Fibroblast of pulmonary artery (primary cell): ENCODE data around the gene CCDC185.

ENCODE experiments used
- DNase-seq: peaks from one replicate; pipeline ENCODE4 v3.0.0-alpha.2; 2010; ENCODE audit warnings: low read depth
- H3K4me3 ChIP-seq: replicated peaks from 2 replicates; pipeline ENCODE4 v1.5.1; 2011; ENCODE audit warnings: low read depth, mild to moderate bottlenecking, control low read depth, low read length, moderate library complexity
- TF ChIP-seq, protein P1 (sequence below): IDR thresholded peaks from 2 replicates; pipeline ENCODE4 v1.5.1; 2011; ENCODE audit warnings: mild to moderate bottlenecking, control low read depth, low read length, inconsistent platforms; ENCODE audit errors: missing control alignments

CCDC185 gene

GRCh38 chr1:223393275-223394214 lies at the start of gene CCDC185:
Gene CCDC185 (plus strand): TSS chr1:223393415. CDS start chr1:223393476, 61 bp downstream.
- H3K4me3 ChIP-seq: no peak within 1 kb of the TSS
- no peak for DNase-seq
- TF ChIP-seq, protein P1, sequence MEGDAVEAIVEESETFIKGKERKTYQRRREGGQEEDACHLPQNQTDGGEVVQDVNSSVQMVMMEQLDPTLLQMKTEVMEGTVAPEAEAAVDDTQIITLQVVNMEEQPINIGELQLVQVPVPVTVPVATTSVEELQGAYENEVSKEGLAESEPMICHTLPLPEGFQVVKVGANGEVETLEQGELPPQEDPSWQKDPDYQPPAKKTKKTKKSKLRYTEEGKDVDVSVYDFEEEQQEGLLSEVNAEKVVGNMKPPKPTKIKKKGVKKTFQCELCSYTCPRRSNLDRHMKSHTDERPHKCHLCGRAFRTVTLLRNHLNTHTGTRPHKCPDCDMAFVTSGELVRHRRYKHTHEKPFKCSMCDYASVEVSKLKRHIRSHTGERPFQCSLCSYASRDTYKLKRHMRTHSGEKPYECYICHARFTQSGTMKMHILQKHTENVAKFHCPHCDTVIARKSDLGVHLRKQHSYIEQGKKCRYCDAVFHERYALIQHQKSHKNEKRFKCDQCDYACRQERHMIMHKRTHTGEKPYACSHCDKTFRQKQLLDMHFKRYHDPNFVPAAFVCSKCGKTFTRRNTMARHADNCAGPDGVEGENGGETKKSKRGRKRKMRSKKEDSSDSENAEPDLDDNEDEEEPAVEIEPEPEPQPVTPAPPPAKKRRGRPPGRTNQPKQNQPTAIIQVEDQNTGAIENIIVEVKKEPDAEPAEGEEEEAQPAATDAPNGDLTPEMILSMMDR: no peak

DNA sequence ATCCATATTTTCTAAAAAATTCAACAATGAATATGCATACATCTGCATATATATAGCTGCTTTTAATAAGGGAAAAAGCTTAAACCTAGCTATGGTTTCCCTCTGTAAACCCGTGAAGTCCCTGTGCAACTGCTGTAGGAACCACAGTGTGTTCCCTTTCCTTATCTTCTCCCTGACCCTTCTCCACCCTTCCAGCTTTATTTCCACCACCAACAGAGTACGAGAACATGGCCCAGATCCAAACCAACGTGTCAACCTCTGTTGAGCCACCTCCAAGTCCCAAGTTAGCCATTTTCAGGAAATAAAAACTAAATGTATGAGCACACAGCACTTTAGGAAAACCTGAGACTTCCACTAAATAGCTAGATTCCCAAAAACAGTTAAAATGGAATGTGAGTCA lies 49.5 kb upstream of the CCDC185 start:
- H3K4me3 ChIP-seq: no peak overlapping the region
- TF ChIP-seq, protein P1: no peak
- no peak for DNase-seq

DNA sequence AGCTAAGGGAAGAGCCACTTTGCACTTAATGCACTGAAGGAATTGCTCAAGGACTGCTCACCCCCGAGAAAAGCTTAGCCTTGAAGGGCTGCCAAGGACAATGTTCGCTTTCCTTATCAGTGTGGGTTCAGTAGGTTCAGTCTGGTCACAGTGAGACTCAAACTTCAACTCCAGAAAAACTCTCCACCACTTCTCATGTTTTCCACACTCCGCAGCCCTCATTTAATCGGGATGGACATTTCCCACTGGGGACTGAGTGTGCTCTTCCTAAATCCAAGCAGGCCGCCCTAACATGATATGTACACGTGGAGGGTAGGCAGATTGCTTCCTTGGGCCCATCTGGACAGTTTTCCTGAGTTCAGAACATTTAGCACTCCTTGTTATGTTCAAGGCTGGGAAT lies 48.7 kb upstream of the CCDC185 start:
- H3K4me3 ChIP-seq: no peak overlapping the region
- TF ChIP-seq, protein P1: no peak

GRCh38 chr1:223345720-223346119 lies 47.5 kb upstream of the CCDC185 start:
- no peak for DNase-seq
- TF ChIP-seq, protein P1: no peak
- no peak overlapping the region for H3K4me3 ChIP-seq

More for the DNA sequence above, 48.7 kb upstream of the CCDC185 start:
- DNase-seq: no peak

- TF ChIP-seq, protein P1: no peak
- no peak for DNase-seq
- no peak overlapping the region for H3K4me3 ChIP-seq
Measured at GRCh38 chr1:223346311-223346710, 46.9 kb upstream of the CCDC185 start.

- no peak for DNase-seq
- H3K4me3 ChIP-seq: no peak overlapping the region
- TF ChIP-seq, protein P1: no peak
Measured at GRCh38 chr1:223347583-223347982, 45.6 kb upstream of the CCDC185 start.
